ENCODE measurements around the gene PPP1R37.

- TF ChIP-seq CTCF (conservative IDR thresholded peaks at IDR 0.05): no peak
- TF ChIP-seq ZFX (IDR thresholded peaks at IDR 0.05): no peak
Observed at GRCh38 chr19:45082170-45082569, 10.8 kb upstream of the PPP1R37 start.

All from C4-2B (cell line).